GM12878 (cell line): ENCODE results near the gene DNMT3A. TPM values are rescaled to one million over a fixed set of nuclear protein-coding genes. Genes with fewer than 3 reads are reported as not detected.

Experiments
- BCL11A ChIP-seq: IDR thresholded peaks from 2 replicates; pipeline ENCODE4 v1.6.1; 2011; ENCODE audit warnings: low read depth, low read length
- BMI1 ChIP-seq: fragments of 450-650 bp; IDR thresholded peaks from 2 replicates; pipeline ENCODE4 v1.6.1; 2016; ENCODE audit warnings: mild to moderate bottlenecking, moderate library complexity, borderline replicate concordance
- DPF2 ChIP-seq: fragments of 450-650 bp; IDR thresholded peaks from 2 replicates; pipeline ENCODE4 v1.6.1; 2017; ENCODE audit warnings: mild to moderate bottlenecking
- EED ChIP-seq: sonication (generic); IDR thresholded peaks from 2 replicates; pipeline ENCODE4 v1.6.1; 2016; ENCODE audit warnings: antibody characterized with exemption, low read depth
- GATAD2B ChIP-seq: fragments of 450-650 bp; conservative IDR thresholded peaks from 2 replicates; pipeline ENCODE4 v1.6.1; 2017; ENCODE audit warnings: low read depth, mild to moderate bottlenecking, moderate library complexity
- HDAC6 ChIP-seq: fragments of 200-600 bp; sonication (generic); IDR thresholded peaks from one replicate; pipeline ENCODE4 v1.8.0; 2017; ENCODE audit warnings: antibody characterized with exemption; ENCODE audit not compliant: unreplicated experiment
- IKZF1 ChIP-seq: fragments of 450-650 bp; conservative IDR thresholded peaks from 2 replicates; pipeline ENCODE4 v1.6.1; 2017; ENCODE audit warnings: antibody characterized with exemption, mild to moderate bottlenecking
- IKZF2 ChIP-seq, 2 experiments: fragments of 450-650 bp; IDR thresholded peaks; 2 replicates each; pipeline ENCODE4 v1.6.1; 2017; ENCODE audit warnings: mild to moderate bottlenecking in 2 of 2, moderate library complexity in 2 of 2
- IRF4 ChIP-seq: IDR thresholded peaks from 2 replicates; pipeline ENCODE4 v1.6.1; 2011; ENCODE audit warnings: low read depth, low read length
- MYC ChIP-seq: IDR thresholded peaks from 2 replicates; pipeline ENCODE4 v1.6.1; 2011; ENCODE audit warnings: mild to moderate bottlenecking, low read length, moderate library complexity, inconsistent platforms; ENCODE audit not compliant: insufficient read depth, insufficient replicate concordance, insufficient read length, severe bottlenecking
- NFIC ChIP-seq: IDR thresholded peaks from 2 replicates; pipeline ENCODE4 v1.6.1; 2012; ENCODE audit warnings: low read depth, mild to moderate bottlenecking, inconsistent platforms, low read length, moderate library complexity
- PAX8 ChIP-seq: fragments of 450-650 bp; IDR thresholded peaks from 2 replicates; pipeline ENCODE4 v1.6.1; 2017; ENCODE audit warnings: mild to moderate bottlenecking, moderate library complexity
- RB1 ChIP-seq: fragments of 450-650 bp; formaldehyde crosslinking; IDR thresholded peaks from 2 replicates; pipeline ENCODE4 v1.6.1; 2017; ENCODE audit warnings: mild to moderate bottlenecking, borderline replicate concordance
- RUNX3 ChIP-seq: IDR thresholded peaks from 2 replicates; pipeline ENCODE4 v1.6.1; 2012; ENCODE audit warnings: low read length, inconsistent platforms
- SPI1 ChIP-seq: IDR thresholded peaks from 2 replicates; pipeline ENCODE4 v1.6.1; 2011; ENCODE audit warnings: low read depth, mild to moderate bottlenecking, low read length, moderate library complexity, borderline replicate concordance; ENCODE audit not compliant: insufficient read depth
- ZNF24 ChIP-seq: fragments of 450-650 bp; IDR thresholded peaks from 2 replicates; pipeline ENCODE4 v1.6.1; 2017; ENCODE audit warnings: antibody characterized with exemption, mild to moderate bottlenecking
- polyA plus RNA-seq, 11 experiments: library from polyadenylated mRNA; depleted of rRNA in 4 of 11; unstranded in 6 of 11; stranded (reverse) in 5 of 11; fragments of >200 nt; fragmentation: Nextera tagmentation in 4 of 11; fragmentation: Illumina TruSeq in 1 of 11; extraction: Ambion mirVana in 4 of 11; extraction: Trizol in 1 of 11; gene quantifications; 1 replicate in 1 of 11; 2 replicates in 10 of 11; pipeline versions ENCODE4 v1.2.1 to v1.2.3, GENCODE V29; 2011 to 2016; ENCODE audit warnings: inconsistent platforms in 2 of 11, missing spikeins in 2 of 11, low read depth in 1 of 11
- total RNA-seq, 4 experiments: library from RNA; depleted of rRNA in 3 of 4; stranded (reverse); fragments of >200 nt in 3 of 4; fragmentation: Illumina TruSeq in 1 of 4; extraction: Trizol in 1 of 4; gene quantifications; 2 replicates each; pipeline versions ENCODE4 v1.2.1 to v1.2.3, GENCODE V29; 2013 to 2021
- TF ChIP-seq, protein P1 (sequence below): fragments of 450-650 bp; IDR thresholded peaks from 2 replicates; pipeline ENCODE4 v1.6.1; 2016; ENCODE audit warnings: mild to moderate bottlenecking
- TF ChIP-seq, protein P2 (sequence below): fragments of 450-650 bp; IDR thresholded peaks from 2 replicates; pipeline ENCODE4 v1.6.1; 2018; ENCODE audit warnings: mild to moderate bottlenecking, low read depth, moderate library complexity; ENCODE audit not compliant: partially characterized antibody
- TF ChIP-seq, protein P3 (sequence below): fragments of 450-650 bp; IDR thresholded peaks from 2 replicates; pipeline ENCODE4 v1.6.1; 2017; ENCODE audit warnings: low read depth, mild to moderate bottlenecking, moderate library complexity
- TF ChIP-seq, protein P4 (sequence below): fragments of 150-350 bp; IDR thresholded peaks from 2 replicates; pipeline ENCODE4 v1.6.1; 2016; ENCODE audit warnings: low read depth, low read length
- TF ChIP-seq, protein P5 (sequence below): IDR thresholded peaks from 2 replicates; pipeline ENCODE4 v1.6.1; 2012; ENCODE audit warnings: low read length, inconsistent platforms

Gene DNMT3A
- total and polyA plus RNA-seq, 10 of the 15 experiments (the other 5 are each of a cell fraction or from before 2014, with no cell fraction given), result 7.4 to 51.6 (median 17.4) TPM

DNA sequence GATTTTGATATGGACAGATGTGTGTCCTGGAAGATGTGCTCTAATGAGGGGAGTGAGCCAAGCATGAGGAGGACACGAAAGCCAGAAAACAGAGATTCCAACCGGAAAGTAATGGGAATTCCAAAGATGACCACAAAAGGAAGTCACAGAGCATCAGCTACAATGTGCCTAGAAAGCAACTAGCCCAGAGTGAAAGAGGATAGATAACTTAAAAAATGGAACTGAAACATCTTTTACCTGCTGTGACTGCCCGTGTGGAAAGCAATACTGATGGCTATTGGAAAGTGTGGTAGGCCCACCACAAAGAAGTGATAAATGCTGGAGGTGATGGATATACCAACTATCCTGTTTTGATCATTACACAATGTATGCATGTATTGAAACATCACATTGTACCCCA, 21.6 kb downstream of the DNMT3A start (continued):
- TF ChIP-seq, protein P1, sequence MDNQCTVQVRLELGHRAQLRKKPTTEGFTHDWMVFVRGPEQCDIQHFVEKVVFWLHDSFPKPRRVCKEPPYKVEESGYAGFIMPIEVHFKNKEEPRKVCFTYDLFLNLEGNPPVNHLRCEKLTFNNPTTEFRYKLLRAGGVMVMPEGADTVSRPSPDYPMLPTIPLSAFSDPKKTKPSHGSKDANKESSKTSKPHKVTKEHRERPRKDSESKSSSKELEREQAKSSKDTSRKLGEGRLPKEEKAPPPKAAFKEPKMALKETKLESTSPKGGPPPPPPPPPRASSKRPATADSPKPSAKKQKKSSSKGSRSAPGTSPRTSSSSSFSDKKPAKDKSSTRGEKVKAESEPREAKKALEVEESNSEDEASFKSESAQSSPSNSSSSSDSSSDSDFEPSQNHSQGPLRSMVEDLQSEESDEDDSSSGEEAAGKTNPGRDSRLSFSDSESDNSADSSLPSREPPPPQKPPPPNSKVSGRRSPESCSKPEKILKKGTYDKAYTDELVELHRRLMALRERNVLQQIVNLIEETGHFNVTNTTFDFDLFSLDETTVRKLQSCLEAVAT, result no peak
- TF ChIP-seq, protein P2, sequence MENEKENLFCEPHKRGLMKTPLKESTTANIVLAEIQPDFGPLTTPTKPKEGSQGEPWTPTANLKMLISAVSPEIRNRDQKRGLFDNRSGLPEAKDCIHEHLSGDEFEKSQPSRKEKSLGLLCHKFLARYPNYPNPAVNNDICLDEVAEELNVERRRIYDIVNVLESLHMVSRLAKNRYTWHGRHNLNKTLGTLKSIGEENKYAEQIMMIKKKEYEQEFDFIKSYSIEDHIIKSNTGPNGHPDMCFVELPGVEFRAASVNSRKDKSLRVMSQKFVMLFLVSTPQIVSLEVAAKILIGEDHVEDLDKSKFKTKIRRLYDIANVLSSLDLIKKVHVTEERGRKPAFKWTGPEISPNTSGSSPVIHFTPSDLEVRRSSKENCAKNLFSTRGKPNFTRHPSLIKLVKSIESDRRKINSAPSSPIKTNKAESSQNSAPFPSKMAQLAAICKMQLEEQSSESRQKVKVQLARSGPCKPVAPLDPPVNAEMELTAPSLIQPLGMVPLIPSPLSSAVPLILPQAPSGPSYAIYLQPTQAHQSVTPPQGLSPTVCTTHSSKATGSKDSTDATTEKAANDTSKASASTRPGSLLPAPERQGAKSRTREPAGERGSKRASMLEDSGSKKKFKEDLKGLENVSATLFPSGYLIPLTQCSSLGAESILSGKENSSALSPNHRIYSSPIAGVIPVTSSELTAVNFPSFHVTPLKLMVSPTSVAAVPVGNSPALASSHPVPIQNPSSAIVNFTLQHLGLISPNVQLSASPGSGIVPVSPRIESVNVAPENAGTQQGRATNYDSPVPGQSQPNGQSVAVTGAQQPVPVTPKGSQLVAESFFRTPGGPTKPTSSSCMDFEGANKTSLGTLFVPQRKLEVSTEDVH, result no peak
- TF ChIP-seq IRF4 (0 out of 2 replicates have a peak, but pooled peaks have one; percentile 43), DPF2 (peak; percentile 53; the same call in 1 of the 2 replicates), IKZF2 (IDR thresholded peaks at IDR 0.05) (peak; percentile 87 to 88), NFIC (peak; percentile 75), BCL11A (peak; percentile 44; the same call in 1 of the 2 replicates), GATAD2B (peak; percentile 28; the same call in 1 of the 2 replicates), PAX8 (no peak), ZNF24 (0 out of 2 replicates have a peak, but pooled peaks have one; percentile 31), HDAC6 (no peak), SPI1 (peak; percentile 83), RB1 (no peak), EED (peak; percentile 85), MYC (no peak), BMI1 (peak; percentile 14; the same call in 1 of the 2 replicates), IKZF1 (peak; percentile 88), RUNX3 (peak; percentile 90)
- TF ChIP-seq, protein P3, sequence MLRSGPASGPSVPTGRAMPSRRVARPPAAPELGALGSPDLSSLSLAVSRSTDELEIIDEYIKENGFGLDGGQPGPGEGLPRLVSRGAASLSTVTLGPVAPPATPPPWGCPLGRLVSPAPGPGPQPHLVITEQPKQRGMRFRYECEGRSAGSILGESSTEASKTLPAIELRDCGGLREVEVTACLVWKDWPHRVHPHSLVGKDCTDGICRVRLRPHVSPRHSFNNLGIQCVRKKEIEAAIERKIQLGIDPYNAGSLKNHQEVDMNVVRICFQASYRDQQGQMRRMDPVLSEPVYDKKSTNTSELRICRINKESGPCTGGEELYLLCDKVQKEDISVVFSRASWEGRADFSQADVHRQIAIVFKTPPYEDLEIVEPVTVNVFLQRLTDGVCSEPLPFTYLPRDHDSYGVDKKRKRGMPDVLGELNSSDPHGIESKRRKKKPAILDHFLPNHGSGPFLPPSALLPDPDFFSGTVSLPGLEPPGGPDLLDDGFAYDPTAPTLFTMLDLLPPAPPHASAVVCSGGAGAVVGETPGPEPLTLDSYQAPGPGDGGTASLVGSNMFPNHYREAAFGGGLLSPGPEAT, result peak; percentile 74; the same call in 1 of the 2 replicates
- TF ChIP-seq, protein P4, sequence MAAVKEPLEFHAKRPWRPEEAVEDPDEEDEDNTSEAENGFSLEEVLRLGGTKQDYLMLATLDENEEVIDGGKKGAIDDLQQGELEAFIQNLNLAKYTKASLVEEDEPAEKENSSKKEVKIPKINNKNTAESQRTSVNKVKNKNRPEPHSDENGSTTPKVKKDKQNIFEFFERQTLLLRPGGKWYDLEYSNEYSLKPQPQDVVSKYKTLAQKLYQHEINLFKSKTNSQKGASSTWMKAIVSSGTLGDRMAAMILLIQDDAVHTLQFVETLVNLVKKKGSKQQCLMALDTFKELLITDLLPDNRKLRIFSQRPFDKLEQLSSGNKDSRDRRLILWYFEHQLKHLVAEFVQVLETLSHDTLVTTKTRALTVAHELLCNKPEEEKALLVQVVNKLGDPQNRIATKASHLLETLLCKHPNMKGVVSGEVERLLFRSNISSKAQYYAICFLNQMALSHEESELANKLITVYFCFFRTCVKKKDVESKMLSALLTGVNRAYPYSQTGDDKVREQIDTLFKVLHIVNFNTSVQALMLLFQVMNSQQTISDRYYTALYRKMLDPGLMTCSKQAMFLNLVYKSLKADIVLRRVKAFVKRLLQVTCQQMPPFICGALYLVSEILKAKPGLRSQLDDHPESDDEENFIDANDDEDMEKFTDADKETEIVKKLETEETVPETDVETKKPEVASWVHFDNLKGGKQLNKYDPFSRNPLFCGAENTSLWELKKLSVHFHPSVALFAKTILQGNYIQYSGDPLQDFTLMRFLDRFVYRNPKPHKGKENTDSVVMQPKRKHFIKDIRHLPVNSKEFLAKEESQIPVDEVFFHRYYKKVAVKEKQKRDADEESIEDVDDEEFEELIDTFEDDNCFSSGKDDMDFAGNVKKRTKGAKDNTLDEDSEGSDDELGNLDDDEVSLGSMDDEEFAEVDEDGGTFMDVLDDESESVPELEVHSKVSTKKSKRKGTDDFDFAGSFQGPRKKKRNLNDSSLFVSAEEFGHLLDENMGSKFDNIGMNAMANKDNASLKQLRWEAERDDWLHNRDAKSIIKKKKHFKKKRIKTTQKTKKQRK, result no peak
- TF ChIP-seq, protein P5, sequence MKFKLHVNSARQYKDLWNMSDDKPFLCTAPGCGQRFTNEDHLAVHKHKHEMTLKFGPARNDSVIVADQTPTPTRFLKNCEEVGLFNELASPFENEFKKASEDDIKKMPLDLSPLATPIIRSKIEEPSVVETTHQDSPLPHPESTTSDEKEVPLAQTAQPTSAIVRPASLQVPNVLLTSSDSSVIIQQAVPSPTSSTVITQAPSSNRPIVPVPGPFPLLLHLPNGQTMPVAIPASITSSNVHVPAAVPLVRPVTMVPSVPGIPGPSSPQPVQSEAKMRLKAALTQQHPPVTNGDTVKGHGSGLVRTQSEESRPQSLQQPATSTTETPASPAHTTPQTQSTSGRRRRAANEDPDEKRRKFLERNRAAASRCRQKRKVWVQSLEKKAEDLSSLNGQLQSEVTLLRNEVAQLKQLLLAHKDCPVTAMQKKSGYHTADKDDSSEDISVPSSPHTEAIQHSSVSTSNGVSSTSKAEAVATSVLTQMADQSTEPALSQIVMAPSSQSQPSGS, result peak; percentile 50; the same call in 1 of the 2 replicates
